ENCODE measurements around the gene LRP8. TPM values are rescaled to one million over a fixed set of nuclear protein-coding genes. Genes with fewer than 3 reads are reported as not detected.

LRP8 gene
- total RNA-seq, 1 experiment from 2014 or later = 54.4 TPM

- no peaks in the 10 kb centered on the region for H3K9me3 ChIP-seq (ENCODE audit: low read length)
- H3F3A ChIP-seq (ENCODE audit: low read length, unreplicated experiment) = no peaks in the 10 kb centered on the region
- no peak overlapping the region for H3K27ac ChIP-seq (ENCODE audit: low read length)
- no peaks in the 10 kb centered on the region for H3K9me2 ChIP-seq (replicated peaks; ENCODE audit: low read length)
- intact Hi-C loops (cut with micrococcal nuclease) = no loop called here
- no peaks in the 10 kb centered on the region for H4K20me1 ChIP-seq (ENCODE audit: low read length)
- ATAC-seq (no peak), DNase-seq (no peak)
- no peak overlapping the region for H3K4me2 ChIP-seq (ENCODE audit: low read length)
- H3K4me3 ChIP-seq (ENCODE audit: low read length) = no peak overlapping the region
- H2AFZ ChIP-seq (ENCODE audit: low read length) = no peak overlapping the region
- ChIA-PET POLR2A (ENCODE audit: unreplicated experiment) (no interaction called here), CTCF (no interaction called here)
- TF ChIP-seq, protein P1, sequence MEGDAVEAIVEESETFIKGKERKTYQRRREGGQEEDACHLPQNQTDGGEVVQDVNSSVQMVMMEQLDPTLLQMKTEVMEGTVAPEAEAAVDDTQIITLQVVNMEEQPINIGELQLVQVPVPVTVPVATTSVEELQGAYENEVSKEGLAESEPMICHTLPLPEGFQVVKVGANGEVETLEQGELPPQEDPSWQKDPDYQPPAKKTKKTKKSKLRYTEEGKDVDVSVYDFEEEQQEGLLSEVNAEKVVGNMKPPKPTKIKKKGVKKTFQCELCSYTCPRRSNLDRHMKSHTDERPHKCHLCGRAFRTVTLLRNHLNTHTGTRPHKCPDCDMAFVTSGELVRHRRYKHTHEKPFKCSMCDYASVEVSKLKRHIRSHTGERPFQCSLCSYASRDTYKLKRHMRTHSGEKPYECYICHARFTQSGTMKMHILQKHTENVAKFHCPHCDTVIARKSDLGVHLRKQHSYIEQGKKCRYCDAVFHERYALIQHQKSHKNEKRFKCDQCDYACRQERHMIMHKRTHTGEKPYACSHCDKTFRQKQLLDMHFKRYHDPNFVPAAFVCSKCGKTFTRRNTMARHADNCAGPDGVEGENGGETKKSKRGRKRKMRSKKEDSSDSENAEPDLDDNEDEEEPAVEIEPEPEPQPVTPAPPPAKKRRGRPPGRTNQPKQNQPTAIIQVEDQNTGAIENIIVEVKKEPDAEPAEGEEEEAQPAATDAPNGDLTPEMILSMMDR (conservative IDR thresholded peaks at IDR 0.05; ENCODE audit: low read depth, low read length) = no peak
- TF ChIP-seq EZH2phosphoT487 (IDR thresholded peaks at IDR 0.05; ENCODE audit: borderline replicate concordance, low read length) (no peak), EZH2 (IDR thresholded peaks at IDR 0.05; ENCODE audit: low read length, unreplicated experiment) (no peak)
- H3K4me1 ChIP-seq (ENCODE audit: insufficient read depth, low read length) = no peaks in the 10 kb centered on the region
- BruUV-seq (replicated peaks) = no TSS peak
- H3K36me3 ChIP-seq (ENCODE audit: low read depth, low read length) = no peaks in the 10 kb centered on the region
- H3K9ac ChIP-seq (ENCODE audit: low read length) = no peak overlapping the region
- H3K27me3 ChIP-seq (ENCODE audit: low read length) = no peaks in the 10 kb centered on the region
- H3K79me2 ChIP-seq (ENCODE audit: low read length) = no peaks in the 10 kb centered on the region
Observed at GRCh38 chr1:53373246-53373645, 45.4 kb upstream of the LRP8 start.

GRCh38 chr1:53372501-53372951 is 44.7 kb upstream of the LRP8 start:
- TF ChIP-seq EZH2phosphoT487 (IDR thresholded peaks at IDR 0.05; ENCODE audit: borderline replicate concordance, low read length) (no peak), EZH2 (IDR thresholded peaks at IDR 0.05; ENCODE audit: low read length, unreplicated experiment) (no peak)
- TF ChIP-seq, protein P1 (conservative IDR thresholded peaks at IDR 0.05; ENCODE audit: low read depth, low read length) = no peak
- no peaks in the 10 kb centered on the region for H3K36me3 ChIP-seq (ENCODE audit: low read depth, low read length)
- H3K4me2 ChIP-seq (ENCODE audit: low read length) = no peak overlapping the region
- ChIA-PET POLR2A (ENCODE audit: unreplicated experiment) (no interaction called here), CTCF (no interaction called here)
- H3F3A ChIP-seq (ENCODE audit: low read length, unreplicated experiment) = no peaks in the 10 kb centered on the region
- H3K4me3 ChIP-seq (ENCODE audit: low read length) = no peak overlapping the region
- no peak for DNase-seq
- H3K79me2 ChIP-seq (ENCODE audit: low read length) = no peaks in the 10 kb centered on the region
- no peaks in the 10 kb centered on the region for H3K4me1 ChIP-seq (ENCODE audit: insufficient read depth, low read length)
- intact Hi-C loops (cut with micrococcal nuclease) = no loop called here
- no peak overlapping the region for H3K27ac ChIP-seq (ENCODE audit: low read length)
- no TSS peak for BruUV-seq (replicated peaks)
- H3K27me3 ChIP-seq (ENCODE audit: low read length) = no peaks in the 10 kb centered on the region
- H4K20me1 ChIP-seq (ENCODE audit: low read length) = no peaks in the 10 kb centered on the region
- no peaks in the 10 kb centered on the region for H3K9me2 ChIP-seq (replicated peaks; ENCODE audit: low read length)
- H3K9ac ChIP-seq (ENCODE audit: low read length) = no peak overlapping the region
- ATAC-seq = no peak
- H3K9me3 ChIP-seq (ENCODE audit: low read length) = no peaks in the 10 kb centered on the region
- H2AFZ ChIP-seq (ENCODE audit: low read length) = no peak overlapping the region

GRCh38 chr1:53371851-53372250 is 44.0 kb upstream of the LRP8 start:
- Histone ChIP-seq H3K9me3 (ENCODE audit: low read length) (no peaks in the 10 kb centered on the region), H3K4me1 (ENCODE audit: insufficient read depth, low read length) (no peaks in the 10 kb centered on the region)
- ATAC-seq = no peak

More at GRCh38 chr1:53371851-53372250, 44.0 kb upstream of the LRP8 start:
- ChIA-PET CTCF (interaction anchor here (0.6 kb wide), 1 partner anchor 93 kb away, joined by 3 read pairs; no protein-coding TSS in a partner anchor), POLR2A (ENCODE audit: unreplicated experiment) (no interaction called here)
- no peak for DNase-seq
- H4K20me1 ChIP-seq (ENCODE audit: low read length) = no peaks in the 10 kb centered on the region
- no TSS peak for BruUV-seq (replicated peaks)
- H3F3A ChIP-seq (ENCODE audit: low read length, unreplicated experiment) = no peaks in the 10 kb centered on the region
- no peak overlapping the region for H3K4me2 ChIP-seq (ENCODE audit: low read length)
- TF ChIP-seq EZH2phosphoT487 (IDR thresholded peaks at IDR 0.05; ENCODE audit: borderline replicate concordance, low read length) (no peak), EZH2 (IDR thresholded peaks at IDR 0.05; ENCODE audit: low read length, unreplicated experiment) (no peak)
- TF ChIP-seq, protein P1 (conservative IDR thresholded peaks at IDR 0.05; ENCODE audit: low read depth, low read length) = no peak
- H3K9ac ChIP-seq (ENCODE audit: low read length) = no peak overlapping the region
- H3K36me3 ChIP-seq (ENCODE audit: low read depth, low read length) = no peaks in the 10 kb centered on the region
- H2AFZ ChIP-seq (ENCODE audit: low read length) = no peak overlapping the region
- intact Hi-C loops (cut with micrococcal nuclease) = no loop called here
- H3K27me3 ChIP-seq (ENCODE audit: low read length) = no peaks in the 10 kb centered on the region
- H3K79me2 ChIP-seq (ENCODE audit: low read length) = no peaks in the 10 kb centered on the region
- H3K9me2 ChIP-seq (replicated peaks; ENCODE audit: low read length) = no peaks in the 10 kb centered on the region
- H3K27ac ChIP-seq (ENCODE audit: low read length) = no peak overlapping the region
- H3K4me3 ChIP-seq (ENCODE audit: low read length) = no peak overlapping the region

Measured in PC-3 (cell line).